Measurements from ENCODE around the gene PRKAG3. TPM values are rescaled to one million over a fixed set of nuclear protein-coding genes. Genes with fewer than 3 reads are reported as not detected.

The PRKAG3 gene
- total and polyA plus RNA-seq, 9 of the 15 experiments (the other 6 are each of a cell fraction or from before 2014, with no cell fraction given) = not detected

DNA sequence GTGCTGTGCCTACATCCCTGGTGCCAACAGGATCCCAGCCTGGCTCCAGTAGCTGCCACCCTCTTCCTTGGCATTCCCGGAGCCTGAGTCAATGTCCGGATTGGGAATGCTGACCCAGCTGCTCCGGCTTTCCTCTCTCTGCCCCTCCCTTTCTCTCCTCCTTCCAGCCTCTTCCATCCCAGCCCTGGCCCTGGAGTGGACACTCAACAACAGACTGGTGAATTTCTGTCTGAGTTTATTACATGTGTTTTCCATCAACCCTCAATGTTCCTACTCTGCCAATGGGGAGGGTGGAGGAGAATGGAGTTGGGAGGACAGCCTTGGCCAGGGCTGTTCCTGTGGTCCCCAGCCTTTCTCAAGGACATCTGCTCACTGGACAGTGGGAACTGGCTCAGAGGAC is 917 bp upstream of the PRKAG3 start:
- CTCF ChIA-PET (ENCODE audit: low intra/inter-chr PET ratio) = no interaction called here
- intact Hi-C loops (cut with micrococcal nuclease) = no loop called here

More for the DNA sequence above, 917 bp upstream of the PRKAG3 start:
- no peak for TF ChIP-seq SREBF1 (IDR thresholded peaks at IDR 0.05; ENCODE audit: borderline replicate concordance, low read depth, low read length)
- TF ChIP-seq ATF1 (CRISPR knock-in tag; IDR thresholded peaks at IDR 0.05) = no peak
- no peak for TF ChIP-seq ATF1 (tag; IDR thresholded peaks at IDR 0.05)
- TF ChIP-seq, protein P1, sequence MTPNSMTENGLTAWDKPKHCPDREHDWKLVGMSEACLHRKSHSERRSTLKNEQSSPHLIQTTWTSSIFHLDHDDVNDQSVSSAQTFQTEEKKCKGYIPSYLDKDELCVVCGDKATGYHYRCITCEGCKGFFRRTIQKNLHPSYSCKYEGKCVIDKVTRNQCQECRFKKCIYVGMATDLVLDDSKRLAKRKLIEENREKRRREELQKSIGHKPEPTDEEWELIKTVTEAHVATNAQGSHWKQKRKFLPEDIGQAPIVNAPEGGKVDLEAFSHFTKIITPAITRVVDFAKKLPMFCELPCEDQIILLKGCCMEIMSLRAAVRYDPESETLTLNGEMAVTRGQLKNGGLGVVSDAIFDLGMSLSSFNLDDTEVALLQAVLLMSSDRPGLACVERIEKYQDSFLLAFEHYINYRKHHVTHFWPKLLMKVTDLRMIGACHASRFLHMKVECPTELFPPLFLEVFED (CRISPR knock-in tag; conservative IDR thresholded peaks at IDR 0.05) = no peak
- no peak for TF ChIP-seq ZFP1 (CRISPR knock-in tag; IDR thresholded peaks at IDR 0.05)
- TF ChIP-seq, protein P2, sequence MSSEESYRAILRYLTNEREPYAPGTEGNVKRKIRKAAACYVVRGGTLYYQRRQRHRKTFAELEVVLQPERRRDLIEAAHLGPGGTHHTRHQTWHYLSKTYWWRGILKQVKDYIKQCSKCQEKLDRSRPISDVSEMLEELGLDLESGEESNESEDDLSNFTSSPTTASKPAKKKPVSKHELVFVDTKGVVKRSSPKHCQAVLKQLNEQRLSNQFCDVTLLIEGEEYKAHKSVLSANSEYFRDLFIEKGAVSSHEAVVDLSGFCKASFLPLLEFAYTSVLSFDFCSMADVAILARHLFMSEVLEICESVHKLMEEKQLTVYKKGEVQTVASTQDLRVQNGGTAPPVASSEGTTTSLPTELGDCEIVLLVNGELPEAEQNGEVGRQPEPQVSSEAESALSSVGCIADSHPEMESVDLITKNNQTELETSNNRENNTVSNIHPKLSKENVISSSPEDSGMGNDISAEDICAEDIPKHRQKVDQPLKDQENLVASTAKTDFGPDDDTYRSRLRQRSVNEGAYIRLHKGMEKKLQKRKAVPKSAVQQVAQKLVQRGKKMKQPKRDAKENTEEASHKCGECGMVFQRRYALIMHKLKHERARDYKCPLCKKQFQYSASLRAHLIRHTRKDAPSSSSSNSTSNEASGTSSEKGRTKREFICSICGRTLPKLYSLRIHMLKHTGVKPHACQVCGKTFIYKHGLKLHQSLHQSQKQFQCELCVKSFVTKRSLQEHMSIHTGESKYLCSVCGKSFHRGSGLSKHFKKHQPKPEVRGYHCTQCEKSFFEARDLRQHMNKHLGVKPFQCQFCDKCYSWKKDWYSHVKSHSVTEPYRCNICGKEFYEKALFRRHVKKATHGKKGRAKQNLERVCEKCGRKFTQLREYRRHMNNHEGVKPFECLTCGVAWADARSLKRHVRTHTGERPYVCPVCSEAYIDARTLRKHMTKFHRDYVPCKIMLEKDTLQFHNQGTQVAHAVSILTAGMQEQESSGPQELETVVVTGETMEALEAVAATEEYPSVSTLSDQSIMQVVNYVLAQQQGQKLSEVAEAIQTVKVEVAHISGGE (CRISPR knock-in tag; IDR thresholded peaks at IDR 0.05) = no peak
- TF ChIP-seq MED1 (CRISPR knock-in tag; IDR thresholded peaks at IDR 0.05; ENCODE audit: borderline replicate concordance) = no peak
- TF ChIP-seq NCOA2 (IDR thresholded peaks at IDR 0.05; ENCODE audit: partially characterized antibody in 2 of 2) = no peak
- Histone ChIP-seq H4K20me1 (replicated peaks; ENCODE audit: control insufficient read depth, insufficient read depth, low read length) (no peaks in the 10 kb centered on the region), H2AFZ (ENCODE audit: low read depth, low read length) (no peak overlapping the region), H3K9ac (ENCODE audit: insufficient read depth in 1 of 2, low read depth in 2 of 2, low read length in 2 of 2) (no peak overlapping the region), H3K4me3 (no peak overlapping the region), H3K4me2 (ENCODE audit: insufficient read depth, low read length) (no peak overlapping the region), H3K36me3 (ENCODE audit: control insufficient read depth, insufficient read depth, low read length) (no peaks in the 10 kb centered on the region), H3K79me2 (ENCODE audit: control insufficient read depth, insufficient read depth, low read length) (no peaks in the 10 kb centered on the region), H3K27me3 (ENCODE audit: control insufficient read depth in 2 of 2, insufficient read depth in 2 of 2, low read length in 2 of 2) (peaks cover 2 to 62% of the 10 kb centered on the region in 2 experiments; a peak in 3 of 5 replicates), H3K27ac (ENCODE audit: extremely low read depth, low read depth, low read length) (no peak overlapping the region), H3K4me1 (replicated peaks in 1 of 2; ENCODE audit: control insufficient read depth in 2 of 2, insufficient read depth in 2 of 2, low read length in 2 of 2) (peaks cover 0 to 10% of the 10 kb centered on the region in 2 experiments; a peak in 1 of 5 replicates), H3K9me1 (ENCODE audit: control insufficient read depth, insufficient read depth, low read length) (no peaks in the 10 kb centered on the region), H3K9me3 (replicated peaks; ENCODE audit: control insufficient read depth, insufficient read depth, low read depth, low read length) (no peaks in the 10 kb centered on the region)
- no peak for FAIRE-seq
- DNase-seq (ENCODE audit: extremely low read depth in 1 of 4, low spot score in 3 of 4) = no peak
- BruUV-seq (replicated peaks) = no TSS peak
- in situ Hi-C loops (cut with MboI) = no loop called here
- 0% methylated on average over 2 of the region's 3 CpGs for WGBS (ENCODE audit: insufficient coverage, low coverage, missing lambda C conversion rate)
- ATAC-seq = no peak
- POLR2A ChIA-PET = interaction anchor here (1.2 kb wide), 1 partner anchor 110 kb away, joined by 6 read pairs; no protein-coding TSS in a partner anchor

Measured in K562 (cell line).